ENCODE results near the gene HAX1. TPM values are rescaled to one million over a fixed set of nuclear protein-coding genes. Genes with fewer than 3 reads are reported as not detected.

The HAX1 gene
- polyA plus RNA-seq, 1 of the 3 experiments (the other 2 are of a cell fraction): 74.1 TPM

- TF ChIP-seq YY1 (IDR thresholded peaks at IDR 0.05; ENCODE audit: low read depth): no peak
- no peak for TF ChIP-seq RFX5 (IDR thresholded peaks at IDR 0.05; ENCODE audit: low read length)
- no peak for TF ChIP-seq SIN3A (IDR thresholded peaks at IDR 0.05; ENCODE audit: borderline replicate concordance, low read depth, low read length)
- no peak for TF ChIP-seq MEF2A (IDR thresholded peaks at IDR 0.05; ENCODE audit: borderline replicate concordance, low read depth)
- no peak for TF ChIP-seq POLR2AphosphoS5 (IDR thresholded peaks at IDR 0.05; ENCODE audit: low read depth, low read length)
- TF ChIP-seq, protein P1, sequence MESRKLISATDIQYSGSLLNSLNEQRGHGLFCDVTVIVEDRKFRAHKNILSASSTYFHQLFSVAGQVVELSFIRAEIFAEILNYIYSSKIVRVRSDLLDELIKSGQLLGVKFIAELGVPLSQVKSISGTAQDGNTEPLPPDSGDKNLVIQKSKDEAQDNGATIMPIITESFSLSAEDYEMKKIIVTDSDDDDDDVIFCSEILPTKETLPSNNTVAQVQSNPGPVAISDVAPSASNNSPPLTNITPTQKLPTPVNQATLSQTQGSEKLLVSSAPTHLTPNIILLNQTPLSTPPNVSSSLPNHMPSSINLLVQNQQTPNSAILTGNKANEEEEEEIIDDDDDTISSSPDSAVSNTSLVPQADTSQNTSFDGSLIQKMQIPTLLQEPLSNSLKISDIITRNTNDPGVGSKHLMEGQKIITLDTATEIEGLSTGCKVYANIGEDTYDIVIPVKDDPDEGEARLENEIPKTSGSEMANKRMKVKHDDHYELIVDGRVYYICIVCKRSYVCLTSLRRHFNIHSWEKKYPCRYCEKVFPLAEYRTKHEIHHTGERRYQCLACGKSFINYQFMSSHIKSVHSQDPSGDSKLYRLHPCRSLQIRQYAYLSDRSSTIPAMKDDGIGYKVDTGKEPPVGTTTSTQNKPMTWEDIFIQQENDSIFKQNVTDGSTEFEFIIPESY (IDR thresholded peaks at IDR 0.05; ENCODE audit: borderline replicate concordance, low read depth): no peak
- no peak for TF ChIP-seq EP300 (IDR thresholded peaks at IDR 0.05; ENCODE audit: borderline replicate concordance in 1 of 2, low read depth in 1 of 2, low read length in 1 of 2)
- TF ChIP-seq CHD2 (IDR thresholded peaks at IDR 0.05; ENCODE audit: low read length, partially characterized antibody): no peak
- TF ChIP-seq GABPA (IDR thresholded peaks at IDR 0.05; ENCODE audit: low read depth): no peak
- no peak for TF ChIP-seq EZH2phosphoT487 (IDR thresholded peaks at IDR 0.05; ENCODE audit: borderline replicate concordance, low read depth)
- TF ChIP-seq NFIC (IDR thresholded peaks at IDR 0.05; ENCODE audit: borderline replicate concordance): no peak
- TF ChIP-seq, protein P2, sequence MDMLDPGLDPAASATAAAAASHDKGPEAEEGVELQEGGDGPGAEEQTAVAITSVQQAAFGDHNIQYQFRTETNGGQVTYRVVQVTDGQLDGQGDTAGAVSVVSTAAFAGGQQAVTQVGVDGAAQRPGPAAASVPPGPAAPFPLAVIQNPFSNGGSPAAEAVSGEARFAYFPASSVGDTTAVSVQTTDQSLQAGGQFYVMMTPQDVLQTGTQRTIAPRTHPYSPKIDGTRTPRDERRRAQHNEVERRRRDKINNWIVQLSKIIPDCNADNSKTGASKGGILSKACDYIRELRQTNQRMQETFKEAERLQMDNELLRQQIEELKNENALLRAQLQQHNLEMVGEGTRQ (IDR thresholded peaks at IDR 0.05; ENCODE audit: borderline replicate concordance, low read depth, low read length): no peak
- no peak for TF ChIP-seq RAD21 (IDR thresholded peaks at IDR 0.05; ENCODE audit: low read length)
- TF ChIP-seq RCOR1 (IDR thresholded peaks at IDR 0.05; ENCODE audit: low read length): no peak
- no peak for TF ChIP-seq TAF1 (IDR thresholded peaks at IDR 0.05; ENCODE audit: borderline replicate concordance, low read depth, low read length)
- TF ChIP-seq, protein P3, sequence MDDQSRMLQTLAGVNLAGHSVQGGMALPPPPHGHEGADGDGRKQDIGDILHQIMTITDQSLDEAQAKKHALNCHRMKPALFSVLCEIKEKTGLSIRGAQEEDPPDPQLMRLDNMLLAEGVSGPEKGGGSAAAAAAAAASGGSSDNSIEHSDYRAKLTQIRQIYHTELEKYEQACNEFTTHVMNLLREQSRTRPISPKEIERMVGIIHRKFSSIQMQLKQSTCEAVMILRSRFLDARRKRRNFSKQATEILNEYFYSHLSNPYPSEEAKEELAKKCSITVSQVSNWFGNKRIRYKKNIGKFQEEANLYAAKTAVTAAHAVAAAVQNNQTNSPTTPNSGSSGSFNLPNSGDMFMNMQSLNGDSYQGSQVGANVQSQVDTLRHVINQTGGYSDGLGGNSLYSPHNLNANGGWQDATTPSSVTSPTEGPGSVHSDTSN (IDR thresholded peaks at IDR 0.05): no peak
- TF ChIP-seq MXI1 (IDR thresholded peaks at IDR 0.05; ENCODE audit: low read depth, low read length): no peak
- CTCF ChIA-PET: no interaction called here
- H4K20me1 ChIP-seq (ENCODE audit: insufficient read depth): no peaks in the 10 kb centered on the region
- no peak overlapping the region for H3K4me3 ChIP-seq (ENCODE audit: low read depth in 2 of 2, low read length in 1 of 2)
- H3K9me3 ChIP-seq: no peaks in the 10 kb centered on the region
- no peaks in the 10 kb centered on the region for H3F3A ChIP-seq (replicated peaks; ENCODE audit: insufficient read depth)
- H3K4me2 ChIP-seq: no peak overlapping the region
- H3K9me2 ChIP-seq: no peaks in the 10 kb centered on the region
- 32% methylated on average over 3 of the region's 3 CpGs for WGBS (ENCODE audit: low lambda C conversion rate)
- no peak overlapping the region for H3K9ac ChIP-seq
- H3K36me3 ChIP-seq (replicated peaks in 1 of 2; ENCODE audit: control insufficient read depth in 1 of 2, insufficient read depth in 2 of 2, low read length in 1 of 2): no peaks in the 10 kb centered on the region
- no peaks in the 10 kb centered on the region for H3K4me1 ChIP-seq (ENCODE audit: control insufficient read depth in 1 of 2, insufficient read depth in 2 of 2, low read depth in 1 of 2, low read length in 1 of 2)
- no peak overlapping the region for H2AFZ ChIP-seq (ENCODE audit: low read depth)
- H3K27me3 ChIP-seq (ENCODE audit: insufficient read depth): no peaks in the 10 kb centered on the region
- H3K27ac ChIP-seq (ENCODE audit: low read depth in 2 of 2, low read length in 1 of 2): no peak overlapping the region
- no peak for DNase-seq
- no peaks in the 10 kb centered on the region for H3K79me2 ChIP-seq (ENCODE audit: insufficient read depth)
- POLR2A ChIA-PET: no interaction called here
Measured at GRCh38 chr1:154288661-154289060, 16.2 kb downstream of the HAX1 start.

Data from SK-N-SH (cell line).